Measurements from ENCODE around the gene SGMS1.

SGMS1 gene

DNA sequence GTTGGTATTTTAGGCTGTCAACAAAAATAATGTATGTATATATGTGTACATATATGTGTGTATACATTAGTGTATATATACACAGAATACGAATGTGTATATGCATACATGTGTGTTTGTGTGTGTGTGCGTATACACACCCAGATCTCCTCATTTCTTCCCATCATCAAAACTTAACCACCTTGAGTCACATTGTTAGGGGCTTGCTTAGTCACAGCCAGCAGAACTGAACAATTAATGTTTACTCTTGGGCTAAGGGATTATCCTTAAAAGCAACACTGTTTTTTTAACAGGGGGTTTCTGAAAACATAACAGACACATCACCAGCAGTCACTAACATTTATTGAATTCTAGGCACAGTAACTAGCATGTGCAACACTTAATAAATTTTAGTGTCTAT lies 289.5 kb downstream of the SGMS1 start:
- no peak for DNase-seq (ENCODE audit: low read depth)

DNA sequence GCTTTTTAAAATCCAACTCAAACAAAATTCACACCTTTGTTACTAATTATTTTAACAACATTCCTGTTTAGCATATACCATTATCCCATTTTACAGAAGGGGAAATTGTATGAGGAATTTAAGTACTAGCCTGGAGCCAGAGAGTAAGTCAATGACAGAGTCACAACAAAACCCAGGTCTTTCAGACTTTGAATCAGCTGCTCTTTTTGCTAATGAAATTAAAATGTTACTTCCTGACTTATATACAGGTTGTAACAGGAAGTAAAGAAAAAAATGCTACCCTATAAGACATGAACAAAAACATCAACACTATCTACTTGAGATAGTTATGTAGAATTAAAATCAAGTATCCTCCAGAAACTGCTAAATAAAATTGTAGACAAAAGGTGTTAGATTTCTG lies 289.9 kb downstream of the SGMS1 start:
- DNase-seq (ENCODE audit: low read depth): no peak

DNA sequence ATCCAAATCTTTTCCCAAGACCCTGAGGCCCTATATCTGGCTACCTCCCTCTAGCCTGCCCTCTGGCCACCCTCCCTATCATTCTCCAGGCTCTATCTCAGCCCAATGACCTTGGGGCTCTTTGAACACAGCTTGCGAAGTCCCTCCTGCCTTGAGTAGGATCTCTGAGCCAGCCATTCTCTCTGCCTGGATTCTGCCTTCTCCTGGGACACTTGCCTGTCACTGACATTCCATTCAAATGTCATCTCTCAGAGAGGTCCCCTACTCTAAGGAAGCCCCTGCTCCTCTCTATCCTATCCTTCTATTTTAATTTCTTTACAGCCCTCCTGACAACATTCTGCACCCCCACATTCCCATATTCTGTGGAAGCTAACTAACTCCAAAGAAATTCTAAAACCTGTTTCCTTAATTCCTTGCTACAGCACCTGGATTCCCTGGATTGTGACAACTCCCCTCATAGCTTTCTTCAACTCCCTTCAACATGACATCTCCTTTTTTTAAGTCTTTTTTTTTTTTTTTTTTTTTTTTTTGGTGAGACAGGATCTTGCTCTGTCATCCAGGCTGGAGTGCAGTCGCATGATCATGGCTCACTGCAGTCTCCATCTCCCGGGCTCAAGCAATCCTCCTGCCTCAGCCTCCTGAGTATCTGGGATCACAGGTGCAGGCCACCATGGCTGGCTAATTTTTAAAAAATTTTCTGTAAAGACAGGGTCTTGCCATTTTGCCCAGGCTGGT lies 291.5 kb downstream of the SGMS1 start:
- DNase-seq (ENCODE audit: low read depth): no peak

DNA sequence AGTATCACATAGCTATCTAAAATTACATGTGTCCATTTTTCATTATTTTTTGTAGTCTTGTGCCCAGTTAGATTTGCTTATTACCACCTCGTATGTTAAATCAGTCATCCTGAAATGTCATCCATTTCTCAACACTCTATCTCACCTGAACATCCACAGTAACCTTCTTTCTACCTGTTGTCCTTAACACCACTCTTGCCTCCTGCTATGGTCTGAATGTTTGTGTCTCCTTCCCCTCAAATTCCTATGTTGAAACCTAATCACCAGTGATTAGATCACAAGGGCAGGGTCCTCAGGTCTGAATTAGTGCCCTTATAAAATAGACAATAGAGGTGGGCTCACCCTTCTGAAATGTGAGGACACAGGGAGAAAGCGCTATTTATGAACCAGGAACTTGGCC lies 292.3 kb downstream of the SGMS1 start:
- no peak for DNase-seq (ENCODE audit: low read depth)

DNA sequence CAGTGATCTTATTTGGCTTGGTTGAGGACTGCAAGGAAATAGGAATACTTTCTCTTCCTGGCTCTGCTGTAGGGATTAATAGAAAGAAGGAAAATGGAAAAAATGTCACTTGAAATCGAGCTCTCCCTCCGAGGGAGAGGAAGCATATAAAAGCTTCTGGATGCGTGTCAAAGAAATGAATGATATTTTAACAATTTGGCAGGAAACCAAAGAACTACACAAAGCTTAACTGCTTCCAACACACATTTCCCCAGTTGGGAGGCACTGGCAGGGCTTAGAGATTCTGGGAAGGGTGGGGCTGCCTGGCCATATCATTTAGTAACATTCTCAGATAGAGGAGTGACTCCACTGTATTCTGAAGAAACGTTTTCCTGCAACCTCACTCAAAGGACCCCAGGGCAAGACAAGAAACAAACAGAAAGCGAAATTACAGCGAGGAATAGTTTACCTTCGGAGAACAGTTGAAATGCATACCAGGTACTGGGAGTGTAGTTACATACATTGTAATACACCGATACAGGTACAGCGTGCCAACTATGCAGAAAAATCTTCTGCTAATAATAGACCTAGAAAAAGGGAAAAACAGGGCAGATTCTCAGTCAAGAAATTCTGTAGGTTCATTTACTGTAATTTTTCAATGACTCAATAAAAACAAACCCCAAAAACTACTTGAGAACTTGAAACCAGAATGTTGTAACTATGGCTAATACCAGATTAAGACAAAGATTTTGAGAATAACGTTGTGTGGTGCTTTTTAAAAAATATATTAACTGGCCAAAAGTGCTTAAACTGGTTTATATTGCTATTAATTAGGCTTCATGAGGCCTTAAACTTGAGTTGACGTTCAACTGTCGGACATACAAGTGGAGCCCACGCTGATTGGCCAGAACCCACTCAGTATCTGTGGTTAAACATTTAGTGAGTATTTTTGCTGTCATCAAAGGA lies 296.7 kb downstream of the SGMS1 start:
- no peak for DNase-seq (ENCODE audit: low read depth)

DNA sequence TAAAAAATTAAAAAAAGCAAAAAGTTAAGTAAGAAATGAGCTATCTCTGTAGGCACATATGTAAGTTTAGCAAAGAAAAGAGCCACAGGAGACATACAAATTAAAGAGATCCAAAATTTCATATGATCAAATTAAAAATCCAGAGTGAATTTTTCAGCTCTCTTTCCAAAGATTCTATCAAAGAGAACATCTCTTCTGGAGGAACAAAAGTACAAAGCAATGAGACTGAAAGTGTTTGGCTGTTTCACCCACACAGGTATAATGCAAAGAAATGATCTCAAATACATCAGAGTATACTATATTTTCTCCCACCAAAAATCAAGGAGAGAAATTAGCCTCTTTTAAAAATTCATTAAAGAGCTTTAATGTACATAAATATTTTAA lies 297.6 kb downstream of the SGMS1 start:
- DNase-seq (ENCODE audit: low read depth): no peak

DNA sequence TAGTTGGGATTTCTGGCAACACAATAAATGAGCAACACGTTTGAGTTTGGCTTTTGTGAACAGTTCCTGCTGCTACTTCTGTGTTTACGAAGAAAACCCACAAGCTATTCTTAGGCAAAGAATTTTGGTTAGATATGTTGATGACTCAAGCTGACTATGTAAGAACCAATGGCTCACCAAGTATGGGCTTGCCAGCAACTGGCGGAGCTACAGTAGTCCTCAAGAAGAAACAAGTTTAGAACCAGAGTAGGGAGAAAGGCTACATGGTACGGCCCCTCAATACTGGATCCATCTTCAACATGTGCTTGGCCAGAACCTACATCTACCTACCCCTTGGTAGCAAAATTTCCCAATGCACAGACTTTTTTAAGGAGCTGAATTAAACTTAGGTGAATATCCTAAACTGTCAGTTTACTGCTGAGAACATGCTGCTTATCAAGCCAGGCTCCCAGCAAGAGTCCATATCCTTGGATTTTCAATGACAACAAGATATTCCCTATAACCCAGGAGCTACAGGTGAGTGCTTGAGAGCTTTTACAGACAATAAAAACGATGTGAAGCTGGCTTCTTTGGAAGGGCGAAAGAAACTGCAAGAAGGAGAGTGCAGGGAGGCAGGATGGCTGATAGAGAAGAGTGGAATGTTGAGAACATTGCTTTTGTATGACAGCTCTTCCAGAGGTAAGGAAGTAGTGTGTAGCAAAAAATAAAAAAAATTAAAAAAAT lies 298.1 kb downstream of the SGMS1 start:
- DNase-seq (ENCODE audit: low read depth): no peak

DNA sequence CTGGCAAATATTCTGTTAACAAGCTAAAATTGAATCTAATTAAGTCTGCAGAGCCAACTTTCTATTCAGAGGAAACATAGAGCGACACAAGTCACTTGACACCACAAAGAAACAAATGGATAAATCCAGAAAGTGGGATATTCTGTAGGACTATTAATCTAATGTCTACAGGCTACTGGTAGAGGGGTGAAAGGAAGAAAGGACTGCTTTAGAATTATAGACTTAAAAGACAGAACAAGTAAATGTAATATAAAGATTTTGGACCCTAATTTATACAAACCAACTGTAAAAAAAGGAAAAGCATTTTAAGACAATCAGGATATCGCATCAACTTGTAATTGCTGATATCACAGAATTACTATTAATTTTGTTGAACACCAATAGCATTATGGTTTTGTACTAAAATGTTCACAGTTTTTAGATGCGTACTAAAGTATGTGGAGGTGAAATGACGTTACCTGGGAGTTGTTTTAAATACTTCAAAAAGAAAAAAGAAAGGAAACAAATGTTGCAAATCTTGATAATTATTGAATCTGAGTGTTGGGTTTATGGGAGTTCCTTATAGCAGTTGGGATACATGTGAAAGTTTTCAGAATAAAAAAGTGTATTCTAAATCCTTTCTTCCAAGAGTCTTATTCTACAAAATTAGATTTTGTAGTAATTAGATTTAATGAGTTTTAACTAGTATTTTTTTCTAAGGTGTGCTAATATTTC lies 298.9 kb downstream of the SGMS1 start:
- DNase-seq (ENCODE audit: low read depth): no peak

DNA sequence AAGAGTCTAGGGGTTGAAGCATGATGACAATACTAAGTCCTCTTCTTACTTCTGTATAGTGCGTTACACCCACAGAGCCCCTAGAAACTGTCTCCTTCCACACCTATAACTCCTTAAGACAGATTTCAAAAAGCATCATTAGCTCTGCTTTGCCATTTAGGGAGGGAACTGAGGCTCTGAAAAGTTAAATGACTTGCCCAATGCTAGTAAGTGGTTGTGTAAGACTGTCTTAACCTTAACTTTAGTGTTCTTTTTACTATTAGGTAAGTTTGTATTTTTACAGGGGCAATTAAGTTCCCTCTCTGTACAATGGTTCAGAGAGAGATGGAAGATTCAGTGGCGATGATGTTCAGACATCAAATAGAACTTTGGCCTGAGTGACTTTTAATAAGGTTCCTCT lies 299.7 kb downstream of the SGMS1 start:
- DNase-seq (ENCODE audit: low read depth): no peak

DNA sequence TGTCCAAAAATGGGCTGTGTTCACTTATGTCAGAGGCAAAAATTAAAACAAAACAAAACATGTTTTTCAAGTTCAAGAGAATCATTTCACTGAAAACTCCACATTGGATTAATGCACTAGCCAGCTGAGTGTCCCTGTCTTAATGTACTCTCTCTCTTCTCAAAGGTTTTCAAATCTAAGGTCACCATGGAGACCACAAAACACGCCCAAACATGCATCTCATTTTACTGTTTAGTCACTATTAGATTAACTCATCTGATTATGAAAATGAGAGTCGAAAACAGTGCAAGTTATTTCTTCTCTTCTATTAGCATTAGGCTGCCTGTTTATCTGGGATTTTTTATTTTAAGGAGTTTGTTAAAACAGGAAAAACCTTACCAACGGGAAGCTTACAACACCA lies 301.7 kb downstream of the SGMS1 start:
- no peak for DNase-seq (ENCODE audit: low read depth)

DNA sequence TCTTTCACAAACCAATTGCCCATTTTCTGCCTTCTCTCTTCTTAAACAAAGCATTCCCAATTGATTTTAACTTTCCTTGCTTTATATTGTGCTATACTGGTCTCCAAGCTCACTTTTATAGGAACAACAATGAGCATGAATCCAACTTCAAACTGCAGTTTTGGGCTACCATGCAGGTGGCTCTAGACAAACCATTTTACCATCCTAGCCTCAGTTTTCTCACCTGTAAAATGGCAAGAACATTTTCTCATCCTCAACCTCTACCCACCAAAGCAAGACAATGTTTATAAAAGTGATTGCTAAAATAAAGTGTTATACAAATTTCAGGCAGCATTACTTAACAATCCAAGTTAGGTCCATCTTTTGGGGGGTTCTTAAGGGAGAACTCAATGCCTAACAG lies 305.6 kb downstream of the SGMS1 start:
- DNase-seq (ENCODE audit: low read depth): no peak

DNA sequence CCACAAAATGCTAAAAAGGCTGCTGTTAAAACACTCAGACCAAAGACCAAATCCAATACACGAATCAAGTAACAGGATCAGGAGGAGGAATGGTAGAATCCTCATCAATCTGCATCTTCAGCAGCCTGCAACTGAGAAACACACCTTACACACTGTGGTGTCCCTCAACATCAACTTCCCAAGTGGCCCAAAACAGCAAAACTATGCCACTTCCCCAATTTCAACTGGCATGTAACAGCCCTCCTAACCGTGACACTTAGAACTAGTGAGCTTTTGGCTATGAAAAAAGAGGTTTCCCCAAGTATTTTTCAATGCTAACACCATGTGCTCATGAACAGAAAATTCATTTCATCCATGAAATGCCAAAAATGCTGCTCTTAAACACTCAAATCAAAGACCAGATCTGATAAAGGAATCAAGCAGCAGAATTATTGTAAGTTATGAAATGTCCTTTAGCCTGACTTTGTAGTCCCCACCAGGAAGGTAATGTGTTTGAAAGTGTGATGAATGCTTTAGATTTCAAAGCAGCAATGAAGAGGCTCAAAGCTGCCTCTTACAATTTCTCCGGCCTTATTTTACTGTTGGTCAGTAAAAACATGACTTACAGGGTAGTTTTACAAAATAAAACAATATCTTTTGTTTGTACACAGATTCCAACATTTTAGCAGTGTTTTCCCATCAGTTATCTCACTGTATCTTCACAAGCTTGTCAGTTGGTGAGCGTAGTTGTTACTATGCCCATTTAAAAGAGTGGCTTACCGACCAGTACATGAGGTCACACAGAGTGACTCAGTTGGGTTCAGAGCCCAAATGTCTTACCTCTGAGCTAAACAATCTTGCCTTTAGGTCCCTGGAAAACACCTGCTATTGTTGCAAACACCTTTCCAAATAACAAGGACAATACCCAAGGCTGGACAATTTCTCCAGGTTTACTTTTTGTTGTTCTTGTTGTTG lies 306.8 kb downstream of the SGMS1 start:
- no peak for DNase-seq (ENCODE audit: low read depth)

DNA sequence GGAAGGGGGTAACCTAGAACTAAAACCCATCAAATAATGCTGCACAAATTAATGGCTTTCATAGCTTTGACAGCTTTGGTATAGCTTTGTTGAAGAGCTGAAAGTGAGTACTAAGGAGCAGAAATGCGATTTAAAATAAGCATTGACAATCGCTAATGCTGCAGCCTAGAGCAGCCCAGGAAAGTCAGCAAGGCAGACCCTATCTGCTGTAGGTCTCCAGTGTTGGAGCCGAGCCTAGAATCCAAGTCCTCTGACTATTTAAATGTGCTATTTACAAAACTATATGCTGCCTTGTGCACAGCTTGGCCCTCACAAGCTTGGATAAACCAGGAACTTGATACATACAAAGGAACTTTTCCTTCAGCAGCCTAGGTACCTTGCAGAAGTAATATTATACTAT lies 307.6 kb downstream of the SGMS1 start:
- DNase-seq (ENCODE audit: low read depth): no peak

DNA sequence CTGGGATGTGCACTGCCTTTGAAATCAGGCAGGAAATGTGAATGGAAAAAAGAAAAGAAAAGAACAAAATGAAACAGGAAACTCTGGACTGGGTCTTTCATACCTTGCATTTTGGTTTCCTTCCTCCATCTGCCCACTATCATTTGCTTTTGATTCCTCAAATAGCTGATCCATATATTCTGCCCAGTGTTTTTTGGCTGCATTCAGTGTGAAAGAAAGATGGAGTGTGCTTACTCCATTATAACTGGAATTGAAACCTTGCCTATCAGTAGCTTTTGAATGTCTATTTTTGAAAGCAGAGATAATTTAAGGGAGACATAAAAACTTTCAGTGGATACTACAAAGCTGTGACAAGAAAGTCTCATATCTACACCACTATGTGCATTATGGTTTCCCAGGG lies 308.3 kb downstream of the SGMS1 start:
- DNase-seq (ENCODE audit: low read depth): no peak

DNA sequence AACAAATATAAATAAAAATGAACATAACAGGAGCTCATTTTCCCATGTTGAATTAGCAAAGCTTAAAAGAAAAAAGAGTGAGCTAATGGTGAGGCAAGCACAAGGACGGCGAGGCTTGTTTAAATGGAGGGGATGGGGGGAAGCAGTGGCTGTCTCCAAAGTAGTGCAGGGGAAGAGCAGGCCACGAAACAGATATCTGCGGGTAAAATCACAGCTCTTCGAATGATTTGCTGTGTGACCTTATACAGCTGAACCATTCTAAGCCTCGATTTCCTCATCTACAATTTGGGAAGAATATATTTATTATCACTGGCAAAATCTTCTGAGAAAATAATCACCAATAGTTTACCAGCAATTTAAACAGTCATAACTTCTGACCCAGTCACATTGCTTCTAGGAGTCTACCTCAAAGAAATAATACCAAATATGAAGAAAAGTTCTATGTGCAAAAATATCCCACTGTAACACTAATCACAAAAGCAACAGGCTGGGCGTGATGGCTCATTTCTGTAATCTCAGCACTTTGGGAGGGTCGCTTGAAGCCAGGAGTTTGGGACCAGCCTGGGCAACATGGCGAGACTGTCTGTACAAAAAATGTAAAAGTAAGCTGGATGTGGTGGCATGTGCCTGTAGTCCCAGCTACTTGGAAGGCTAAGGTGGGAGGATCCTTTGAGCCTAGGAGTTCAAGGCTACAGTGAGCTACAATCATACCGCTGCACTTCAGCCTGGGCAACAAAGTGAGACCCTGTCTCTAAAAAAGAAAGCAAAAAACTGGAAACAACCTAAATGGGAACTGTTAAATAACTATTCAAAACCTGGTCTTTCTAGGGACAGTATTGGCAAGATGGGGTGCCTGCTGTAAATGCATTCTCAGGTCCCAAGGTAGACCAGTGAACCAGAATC lies 309.3 kb downstream of the SGMS1 start:
- no peak for DNase-seq (ENCODE audit: low read depth)

DNA sequence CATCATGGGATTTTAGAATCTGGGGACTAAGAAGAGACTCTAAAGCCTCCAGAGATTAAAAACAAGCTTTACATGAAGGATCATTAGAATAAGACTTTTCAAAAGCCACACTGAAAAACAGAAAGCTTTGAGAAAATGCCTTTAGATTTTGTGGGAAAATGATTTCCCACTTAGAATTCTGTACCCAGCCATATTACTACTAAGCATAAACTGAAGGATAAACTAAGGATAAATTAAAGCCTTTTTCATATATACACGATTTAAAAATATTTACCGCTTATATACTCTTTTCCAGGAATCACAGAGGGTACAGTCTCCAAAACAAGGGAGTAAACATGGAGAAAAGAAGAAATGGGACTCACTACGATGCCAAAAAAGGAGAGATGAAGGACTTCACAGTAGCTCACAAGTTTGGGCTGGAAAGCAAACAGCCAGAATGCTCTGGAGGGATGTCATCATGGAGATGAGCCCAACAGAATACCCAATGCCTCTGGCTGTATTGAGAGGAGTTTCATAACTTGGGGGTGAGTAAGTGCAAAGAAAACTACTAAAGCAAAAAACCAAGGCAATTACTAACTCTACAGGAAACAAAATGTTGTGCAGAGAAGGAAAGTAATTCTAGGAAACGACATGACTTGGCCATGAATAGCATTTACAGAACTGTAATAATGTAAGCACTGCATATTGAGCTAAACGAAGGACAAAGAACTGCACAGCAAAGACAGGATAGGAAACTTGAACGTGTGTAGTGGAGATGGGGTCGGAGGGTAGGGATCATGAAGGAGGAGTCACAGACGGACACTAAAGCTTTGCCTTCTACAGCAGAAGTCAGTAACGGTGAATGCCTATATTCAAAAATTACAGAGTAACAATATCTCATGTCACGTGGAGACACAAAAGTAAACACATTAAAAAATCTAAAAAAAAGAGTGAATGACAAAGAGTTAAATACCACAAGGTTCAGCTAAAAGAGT lies 311.0 kb downstream of the SGMS1 start:
- no peak for DNase-seq (ENCODE audit: low read depth)

DNA sequence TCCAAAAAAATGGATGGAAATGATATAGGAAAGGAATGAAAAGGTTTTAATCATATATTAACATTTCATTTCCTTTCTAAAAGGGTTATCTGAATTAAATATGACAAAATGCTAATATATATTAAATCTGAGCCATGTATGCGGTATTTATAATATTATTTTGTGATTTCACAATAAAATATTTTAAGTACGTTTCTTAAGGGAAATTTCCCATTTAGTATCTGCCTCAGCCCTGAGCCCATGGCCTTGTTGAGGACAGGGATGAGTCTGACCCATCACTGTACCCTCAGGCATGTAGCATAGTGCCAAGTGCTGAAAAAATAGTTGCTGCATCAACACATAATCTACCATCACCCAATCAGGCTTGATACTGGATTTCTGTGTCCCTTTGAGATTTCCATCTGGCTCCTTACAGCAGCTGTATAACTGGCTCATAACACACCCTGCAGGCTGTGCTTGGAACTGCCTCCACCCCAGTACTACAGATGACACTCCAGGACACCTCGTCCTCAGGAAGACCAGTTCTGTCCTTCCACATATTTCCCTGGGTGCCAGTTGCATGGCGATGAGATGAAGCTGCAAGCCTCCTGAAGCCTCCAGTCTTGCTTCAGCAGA lies 313.1 kb downstream of the SGMS1 start:
- DNase-seq (ENCODE audit: low read depth): no peak

DNA sequence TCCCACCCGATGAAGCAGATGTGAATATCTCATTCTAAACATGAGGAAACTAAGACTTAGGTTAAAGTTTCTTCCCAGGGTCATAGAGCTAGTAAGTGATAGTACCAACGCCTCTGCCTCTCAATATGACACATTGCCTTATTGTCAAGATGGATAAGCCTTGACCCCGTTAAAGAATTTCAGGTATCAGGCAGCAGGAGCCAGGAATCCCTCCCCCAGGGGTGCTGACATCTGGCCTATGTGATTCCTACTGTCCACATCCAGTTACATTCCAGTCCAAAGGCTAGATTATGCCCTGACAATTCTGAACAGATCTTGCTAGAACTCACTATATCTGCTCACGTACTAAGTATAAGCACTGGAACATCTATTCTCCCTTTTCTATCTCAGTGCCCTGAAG lies 314.4 kb downstream of the SGMS1 start:
- DNase-seq (ENCODE audit: low read depth): no peak

Measured in stimulated activated CD8-positive, alpha-beta memory T cell treated with anti-CD3 and anti-CD28 coated beads, Interleukin-12 subunit alpha, Interleukin-12 subunit beta, amount 100 ng/mL, for 1 hour (primary cell).